Measurements from ENCODE around the gene MED19.
"Not testable (repeated sequence)": the region's sequence is repeated elsewhere in the genome, so short reads cannot be mapped to it uniquely, and the experiment has no call there.

Gene MED19

DNA sequence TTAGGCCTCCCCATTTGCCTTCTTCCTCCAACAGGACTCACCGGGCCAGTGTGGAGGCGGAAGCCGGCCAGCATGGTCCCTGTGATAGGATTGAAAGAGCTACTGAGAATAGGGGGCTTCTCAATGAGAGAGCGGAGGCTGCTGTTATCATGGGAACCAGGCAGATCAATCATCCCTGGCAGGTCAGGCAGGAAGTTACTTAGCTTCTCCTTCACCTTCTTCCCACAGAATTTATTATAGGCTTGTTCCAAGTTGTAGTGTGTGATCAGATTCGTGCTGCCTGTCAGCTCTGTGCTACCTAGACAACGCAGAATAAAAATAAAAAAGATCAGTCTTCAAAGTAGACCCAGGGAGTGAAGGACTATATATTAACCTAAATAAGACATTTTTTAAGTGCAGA lies 7.1 kb downstream of the MED19 start:
- no peak for DNase-seq

DNA sequence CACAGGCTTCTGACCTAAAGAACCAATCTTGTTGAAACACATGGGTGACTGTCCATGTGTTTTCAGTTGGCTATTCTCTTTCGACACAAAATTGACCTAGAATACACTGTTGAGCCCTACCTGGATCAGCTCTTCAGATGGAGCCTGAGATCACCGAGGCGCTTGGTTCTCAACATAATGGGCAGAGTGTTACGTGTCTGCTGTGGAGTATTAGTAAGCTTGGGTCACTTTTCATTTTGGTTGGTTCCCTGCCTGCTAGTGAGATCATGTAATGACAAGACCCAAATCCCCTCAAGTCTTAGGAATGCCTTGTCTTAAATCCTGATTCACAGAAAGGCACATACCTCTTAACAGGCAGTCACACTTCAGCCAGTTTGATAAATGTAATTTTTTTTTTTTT lies 8.7 kb downstream of the MED19 start:
- DNase-seq, result no peak

DNA sequence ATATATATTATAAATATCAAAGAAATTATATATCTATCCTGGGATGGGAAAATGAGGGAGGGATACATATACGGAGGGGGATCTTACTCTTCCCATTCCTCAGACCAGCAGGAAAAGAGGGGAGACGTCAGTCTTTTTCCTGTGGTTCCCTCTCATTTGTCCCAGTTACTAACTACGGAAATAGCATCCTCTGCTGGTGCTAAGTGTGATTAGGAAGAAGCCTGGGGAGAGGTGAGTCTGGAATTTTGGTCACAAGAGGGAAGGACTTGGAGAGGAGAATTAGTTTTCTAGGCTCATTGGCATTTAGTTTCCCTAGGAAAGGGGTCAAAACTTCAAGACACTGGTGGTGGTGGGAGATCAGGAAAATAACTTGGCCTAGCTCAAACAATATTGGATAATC lies 11.6 kb downstream of the MED19 start:
- DNase-seq, result no peak

DNA sequence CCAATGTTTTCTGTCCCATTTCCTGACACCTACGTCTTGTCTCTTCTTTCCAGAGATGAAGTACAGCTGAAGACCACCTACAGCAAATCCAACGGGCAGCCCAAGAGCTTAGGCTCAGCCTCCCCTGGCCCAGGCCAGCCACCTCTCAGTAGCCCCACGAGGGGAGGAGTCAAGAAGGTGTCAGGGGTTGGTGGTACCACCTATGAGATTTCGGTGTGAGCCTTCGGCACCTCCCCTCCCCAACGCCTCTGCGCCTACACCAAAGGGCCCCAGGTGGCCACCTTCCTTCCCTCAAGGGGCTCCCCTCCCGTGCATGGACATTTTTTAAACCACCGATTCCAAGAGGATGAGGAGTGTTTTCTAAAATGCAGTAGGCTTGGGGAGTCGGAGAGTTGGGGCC lies 12.2 kb downstream of the MED19 start:
- DNase-seq, result no peak

DNA sequence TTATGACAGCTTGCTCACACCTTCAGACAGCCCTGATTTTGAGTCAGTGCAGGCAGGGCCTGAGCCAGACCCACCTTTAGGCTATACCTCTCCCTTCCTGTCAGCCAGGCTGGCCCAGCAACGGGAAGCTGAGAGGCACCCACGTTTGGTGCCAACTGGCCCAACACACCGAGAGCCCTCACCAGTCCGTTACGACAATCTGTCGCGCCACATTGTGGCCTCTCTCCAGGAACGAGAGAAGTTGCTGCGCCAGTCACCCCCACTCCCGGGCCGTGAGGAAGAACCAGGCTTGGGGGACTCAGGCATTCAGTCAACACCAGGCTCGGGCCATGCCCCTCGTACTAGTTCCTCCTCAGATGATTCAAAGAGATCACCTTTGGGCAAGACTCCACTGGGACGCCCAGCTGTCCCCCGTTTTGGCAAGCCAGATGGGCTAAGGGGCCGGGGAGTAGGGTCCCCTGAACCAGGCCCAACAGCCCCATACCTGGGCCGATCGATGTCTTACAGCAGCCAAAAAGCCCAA lies 13.1 kb downstream of the MED19 start:
- DNase-seq, result no peak

DNA sequence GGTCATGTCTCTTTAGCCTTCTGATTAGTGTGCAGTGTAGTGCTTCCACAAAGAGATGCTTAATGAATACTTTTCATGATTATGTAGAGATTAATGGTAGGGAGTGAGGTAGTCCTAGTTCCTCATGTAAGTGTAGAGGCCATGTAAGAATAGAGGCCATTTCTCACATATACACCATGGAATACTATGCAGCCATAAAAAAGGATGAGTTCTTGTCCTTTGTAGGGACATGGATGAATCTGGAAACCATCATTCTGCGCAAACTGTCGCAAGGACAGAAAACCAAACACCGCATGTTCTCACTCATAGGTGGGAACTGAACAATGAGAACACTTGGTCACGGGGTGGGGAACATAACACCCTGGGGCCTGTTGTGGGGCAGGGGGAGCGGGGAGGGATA lies 21.5 kb downstream of the MED19 start:
- DNase-seq, result not testable (repeated sequence)

DNA sequence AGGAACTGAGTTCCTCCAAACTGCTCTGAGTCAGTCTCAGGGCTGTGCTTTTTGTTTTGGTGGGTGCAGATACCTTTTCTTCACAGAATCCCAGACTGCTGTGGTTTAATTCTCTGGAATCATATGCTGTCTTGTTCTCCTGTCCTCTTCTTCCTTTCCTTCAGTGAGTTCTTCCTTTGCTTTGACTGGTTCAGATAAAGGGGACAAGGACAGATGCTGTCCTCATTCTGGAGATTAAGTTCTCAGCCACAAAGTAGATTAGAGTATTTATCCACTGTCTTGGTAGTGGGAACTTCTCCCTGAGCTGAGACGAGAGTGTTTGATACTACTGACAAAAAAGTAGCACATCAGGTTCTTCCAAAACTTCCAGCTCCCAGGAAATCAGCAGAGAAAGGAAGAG lies 30.8 kb downstream of the MED19 start:
- no peak for DNase-seq

DNA sequence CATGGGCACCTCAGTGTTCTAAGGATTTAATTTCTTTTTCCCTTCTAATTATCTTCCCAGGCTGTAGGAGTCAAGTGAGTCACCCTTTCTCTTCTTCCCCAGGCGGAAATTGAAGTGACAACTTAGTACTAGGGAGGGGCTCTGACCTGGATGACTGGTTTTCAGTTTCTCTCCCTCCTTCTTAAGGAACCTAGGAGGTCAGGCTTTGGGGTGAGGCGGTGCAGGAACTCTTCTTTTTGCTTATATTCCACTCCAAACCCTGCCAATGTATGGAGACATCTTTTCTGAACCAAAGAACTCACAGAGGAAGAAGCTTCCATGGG lies 31.5 kb downstream of the MED19 start:
- peak; percentile 18 for DNase-seq

DNA sequence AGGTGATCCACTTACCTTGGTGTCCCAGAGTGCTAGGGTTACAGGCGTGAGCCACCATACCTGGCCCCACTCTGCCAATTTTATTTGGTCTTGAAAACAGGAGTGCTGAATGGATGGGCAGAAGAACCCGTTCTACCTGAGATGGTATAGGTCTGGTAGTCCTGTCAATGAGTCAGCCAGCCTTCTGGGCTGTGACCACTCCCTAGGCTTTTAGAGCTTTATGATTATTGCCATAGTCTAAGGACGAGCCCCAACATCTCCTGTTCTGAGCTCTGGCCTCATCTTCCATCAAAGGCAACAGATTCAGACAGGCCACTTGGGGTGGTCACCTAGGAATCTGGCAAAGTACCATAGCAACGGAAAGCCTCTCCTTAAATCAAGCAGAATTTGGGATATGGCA lies 32.6 kb downstream of the MED19 start:
- DNase-seq, result no peak

DNA sequence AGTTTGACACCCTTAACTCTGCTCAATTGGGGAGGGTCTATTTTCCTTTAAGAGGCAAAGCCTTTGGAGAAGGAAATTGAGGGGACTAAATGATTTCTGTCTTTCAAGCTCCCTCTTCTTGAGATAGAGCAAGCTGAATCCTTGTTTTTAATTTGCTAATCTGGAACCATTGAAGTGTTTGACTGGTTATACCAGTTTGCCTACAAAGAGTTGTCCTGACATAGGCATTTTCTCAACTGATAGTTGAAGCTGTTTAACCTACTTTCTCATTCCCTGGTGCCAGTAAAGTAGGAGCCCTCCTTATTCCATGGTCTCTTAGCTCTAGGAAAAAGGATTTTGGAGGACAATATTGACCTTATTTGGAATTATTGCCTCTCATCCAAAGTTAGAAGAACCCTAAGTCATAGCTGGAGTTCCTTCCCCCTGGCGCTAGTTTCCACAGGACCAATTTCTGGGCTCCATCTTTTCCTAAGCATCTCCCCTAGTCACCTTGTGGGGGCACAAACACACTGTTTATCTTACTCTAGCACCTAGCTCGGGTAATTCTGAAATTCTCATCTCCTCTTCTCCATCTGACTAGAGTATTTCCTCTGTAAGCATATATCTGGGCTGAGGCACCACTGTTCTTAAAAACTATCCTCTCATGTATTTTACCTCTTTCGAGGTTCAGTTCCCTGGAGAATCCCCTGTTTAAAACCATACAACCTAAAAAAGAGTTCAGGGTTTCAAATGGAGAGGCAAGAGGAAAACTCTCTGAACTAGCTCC lies 36.7 kb downstream of the MED19 start:
- no peak for DNase-seq

DNA sequence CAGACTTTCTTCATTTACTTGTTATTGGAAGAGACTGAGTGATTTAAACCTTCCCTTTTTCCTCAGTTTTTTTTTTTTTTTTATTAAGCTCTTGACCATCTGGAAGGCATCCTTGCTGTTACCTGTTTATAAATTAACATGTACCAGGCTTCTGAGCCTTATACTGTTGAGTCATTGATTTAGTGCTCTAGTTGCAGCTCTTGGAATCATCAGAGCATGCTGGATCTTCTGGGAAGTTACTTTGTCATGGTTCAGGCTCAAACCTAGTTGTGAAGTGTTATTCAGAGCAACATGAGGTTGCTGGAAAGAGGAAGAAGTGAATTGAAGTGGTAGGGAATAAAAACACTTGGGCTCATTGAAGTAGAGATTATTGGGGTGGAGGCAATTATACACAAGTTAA lies 37.8 kb downstream of the MED19 start:
- no peak for DNase-seq

DNA sequence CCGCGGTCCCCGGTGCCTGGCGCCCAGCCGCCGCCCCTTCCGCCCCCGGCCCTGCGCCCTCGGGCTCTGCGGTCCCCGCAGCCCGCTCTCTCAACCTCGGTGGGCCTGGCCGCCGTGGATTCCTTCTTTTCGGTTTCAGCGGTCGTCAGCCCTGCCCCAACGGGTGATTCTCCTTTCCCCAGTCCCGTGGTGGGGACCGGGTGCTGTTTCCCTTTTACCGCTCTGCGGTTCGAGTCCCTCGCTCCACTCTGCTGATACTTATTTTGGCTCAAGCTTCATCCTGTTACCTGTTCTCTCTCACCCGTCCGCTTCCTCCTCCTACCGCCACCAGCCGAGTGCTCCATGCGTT lies 43.6 kb downstream of the MED19 start:
- no peak for DNase-seq

DNA sequence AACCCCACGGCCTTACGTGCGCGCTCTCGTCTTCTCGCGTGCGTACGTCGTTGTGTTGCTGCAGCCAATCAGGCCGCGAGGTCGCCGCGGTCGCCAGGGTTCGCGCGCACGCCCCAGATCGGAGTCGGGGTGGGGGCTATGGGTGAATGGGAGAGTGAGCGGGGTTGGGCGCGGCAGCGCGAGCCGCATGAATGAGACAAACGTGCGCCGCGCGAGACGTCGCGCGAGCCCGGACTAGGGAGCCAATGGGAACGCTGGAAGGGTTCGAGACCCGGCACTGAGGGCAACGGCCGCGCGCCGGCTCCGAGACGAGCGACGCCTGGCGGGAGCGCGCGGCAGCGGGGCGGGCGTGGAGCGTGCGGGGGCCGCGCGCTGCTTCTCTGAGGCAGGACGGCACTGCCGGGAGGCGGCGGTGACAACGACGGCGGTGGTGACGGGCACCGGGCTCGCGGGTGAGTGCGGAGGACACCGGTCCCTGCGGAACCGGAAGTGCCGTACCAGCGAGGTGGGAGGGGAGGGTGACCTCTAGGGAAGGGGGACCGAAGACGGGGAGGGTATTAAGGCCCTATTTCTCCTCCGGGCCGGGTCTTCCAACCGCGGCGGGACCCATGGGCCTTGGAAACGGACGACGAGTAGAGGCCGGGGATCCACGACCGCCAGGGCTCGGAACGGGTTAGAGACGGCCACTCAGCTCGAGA lies 44.1 kb downstream of the MED19 start, which contains the start of gene ZDHHC5:
Gene ZDHHC5 (plus strand): TSS at position 379 of the 698 bp plus-strand sequence. CDS start 4,977 bp downstream, outside the sequence.
- peak; percentile 99 for DNase-seq

DNA sequence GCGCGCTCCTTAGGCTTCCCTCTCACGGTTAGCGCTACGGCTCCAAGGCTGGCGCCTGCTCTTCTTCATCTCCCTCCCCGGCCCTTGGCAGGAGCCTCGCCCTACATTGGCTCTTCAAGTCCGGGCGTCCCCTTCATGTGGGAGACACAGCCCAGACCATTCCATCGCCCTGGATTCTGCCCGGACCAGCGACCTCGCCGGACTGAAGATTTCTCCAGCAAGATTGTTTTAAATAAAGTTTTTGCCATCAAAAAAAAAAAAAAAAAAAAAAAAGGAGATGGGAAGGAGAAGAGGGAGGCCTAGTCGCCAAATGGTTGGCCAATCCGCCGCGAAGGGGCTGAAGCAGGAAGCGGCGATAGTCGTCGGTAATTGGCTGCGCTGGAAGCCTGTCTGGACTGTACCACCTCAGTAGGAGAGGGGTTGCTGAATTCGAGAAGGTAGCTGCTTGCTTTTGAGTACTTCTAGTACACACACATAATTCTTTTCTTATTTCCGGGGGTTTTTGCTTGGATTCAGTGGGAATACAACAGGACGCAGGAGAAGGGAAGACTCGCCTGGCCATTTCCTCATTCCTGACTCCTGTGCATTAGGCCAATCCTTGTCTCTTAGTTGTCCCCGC lies 44.8 kb downstream of the MED19 start:
- peak; percentile 99 for DNase-seq

DNA sequence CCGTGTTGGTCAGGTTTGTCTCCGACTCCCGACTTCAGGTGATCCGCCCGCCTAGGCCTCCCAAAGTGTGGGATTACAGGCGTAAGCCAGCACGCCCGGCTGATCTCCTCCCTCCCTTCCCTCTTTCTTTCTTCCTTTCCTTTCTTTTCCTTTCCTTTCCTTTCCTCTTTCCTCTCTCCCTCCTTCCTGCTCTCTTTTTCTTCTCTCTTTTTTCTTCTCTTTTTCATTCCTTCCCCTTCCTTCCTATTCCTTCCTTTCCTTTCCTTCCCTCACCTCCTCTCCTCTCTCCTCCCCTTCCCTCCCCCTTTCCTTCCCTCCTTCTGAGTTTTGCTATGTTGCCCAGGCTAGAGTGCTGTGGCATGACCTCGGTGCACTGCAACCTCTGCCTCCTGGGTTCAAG lies 48.0 kb downstream of the MED19 start:
- DNase-seq, result no peak

DNA sequence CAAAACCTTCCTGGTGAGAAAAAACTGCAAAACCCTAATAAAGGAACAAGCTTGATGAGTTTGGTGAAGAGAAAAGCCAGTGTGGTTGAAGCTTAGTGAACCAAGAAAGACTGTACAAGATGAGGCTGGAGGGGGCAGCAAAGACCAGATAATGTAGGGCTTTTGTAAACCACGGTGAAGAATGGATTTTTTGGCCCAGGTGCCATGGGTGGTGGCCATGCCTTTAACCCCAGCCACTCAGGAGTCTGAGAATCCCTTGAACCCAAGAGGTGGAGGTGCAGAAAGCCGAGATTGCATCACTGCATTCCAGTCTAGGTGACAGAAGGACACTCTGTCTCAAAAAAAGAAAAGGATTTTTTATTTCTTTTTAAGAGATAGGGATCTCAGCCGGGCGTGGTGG lies 49.1 kb downstream of the MED19 start:
- DNase-seq, result no peak

DNA sequence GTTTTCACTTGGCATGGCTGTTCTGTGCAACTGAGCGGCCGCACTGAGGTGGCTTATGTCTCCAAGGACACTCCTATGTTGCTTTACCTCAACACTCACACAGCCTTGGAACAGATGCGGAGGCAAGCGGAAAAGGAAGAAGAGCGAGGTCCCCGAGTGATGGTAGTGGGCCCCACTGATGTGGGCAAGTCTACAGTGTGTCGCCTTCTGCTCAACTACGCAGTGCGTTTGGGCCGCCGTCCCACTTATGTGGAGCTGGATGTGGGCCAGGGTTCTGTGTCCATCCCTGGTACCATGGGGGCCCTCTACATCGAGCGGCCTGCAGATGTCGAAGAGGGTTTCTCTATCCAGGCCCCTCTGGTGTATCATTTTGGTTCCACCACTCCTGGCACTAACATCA lies 52.3 kb downstream of the MED19 start:
- no peak for DNase-seq

DNA sequence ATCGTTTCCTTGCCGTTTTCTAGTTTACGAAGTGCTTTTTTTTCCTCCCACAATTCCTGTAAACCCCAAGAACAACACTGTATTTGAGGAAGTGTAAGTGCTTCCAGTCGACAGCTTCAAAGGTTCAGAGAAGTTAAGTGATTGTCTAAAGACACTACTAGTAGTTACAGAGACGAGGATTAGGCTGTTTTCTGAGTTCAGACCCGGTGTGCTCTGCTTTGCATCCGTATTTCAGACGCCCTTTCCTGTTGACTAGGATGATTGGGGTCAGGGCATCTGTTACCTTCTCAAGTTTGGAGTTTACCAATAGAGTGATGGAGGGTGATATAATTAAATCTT lies 54.0 kb downstream of the MED19 start:
- DNase-seq, result no peak

DNA sequence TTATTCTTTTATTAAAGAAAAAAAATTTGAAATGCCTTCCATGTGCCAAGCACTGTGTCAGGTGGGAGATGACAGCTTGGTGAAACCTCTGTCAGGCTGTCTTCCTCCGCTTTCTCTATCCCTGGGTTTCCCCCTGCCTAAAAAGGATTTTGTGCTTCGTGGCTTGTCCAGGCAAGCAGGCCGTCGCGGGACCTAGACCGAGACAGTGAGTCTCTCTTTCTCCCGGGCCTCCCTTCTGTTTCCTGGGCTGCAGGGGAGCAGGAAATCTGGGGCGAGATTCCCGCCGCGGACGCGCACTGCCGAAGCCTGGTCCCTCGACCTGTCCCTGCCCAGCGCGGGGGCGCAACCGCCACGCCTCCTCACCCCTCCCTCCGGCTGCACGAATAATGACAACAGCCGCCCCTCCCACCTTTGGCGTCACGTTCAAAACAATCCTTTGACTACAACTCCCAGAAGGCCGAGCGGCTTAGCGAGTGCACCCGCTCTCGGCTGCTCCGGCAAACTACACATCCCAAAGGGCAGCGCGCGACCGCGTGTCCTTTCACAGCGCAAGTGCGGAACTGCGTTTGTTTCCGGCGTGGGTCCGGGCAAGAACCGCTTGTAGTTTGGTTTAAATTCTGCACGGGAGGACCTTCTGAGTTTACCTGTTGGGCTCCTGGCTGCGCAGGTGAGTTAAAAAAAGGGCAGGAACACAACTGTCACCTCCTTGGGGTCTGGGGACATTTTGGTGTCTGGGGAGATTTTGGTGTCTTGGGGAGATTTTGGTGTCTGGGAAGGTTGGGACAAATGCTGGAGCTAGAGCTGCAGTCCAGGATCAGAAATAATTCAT lies 54.6 kb downstream of the MED19 start, which contains the start of gene CLP1:
Gene CLP1 (plus strand): TSS at position 569 of the 829 bp plus-strand sequence. CDS start 1,715 bp downstream, outside the sequence.
- DNase-seq, result peak; percentile 99

DNA sequence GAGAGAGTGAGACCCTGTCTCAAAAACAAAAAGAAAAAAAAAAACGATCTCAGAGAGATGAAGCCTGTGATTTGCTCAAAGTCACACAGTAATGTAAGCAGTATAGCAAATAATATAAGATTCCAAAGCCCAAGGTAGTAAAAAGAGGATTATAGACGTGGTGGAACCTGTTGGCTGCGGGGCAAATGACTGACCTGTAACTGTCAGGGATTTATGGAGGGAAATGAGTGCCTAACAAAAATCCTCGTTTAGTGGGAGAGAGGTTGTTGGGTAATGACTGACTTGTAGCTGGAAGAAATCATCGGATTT lies 55.2 kb downstream of the MED19 start:
- DNase-seq, result no peak

Measured in fibroblast of skin of back (primary cell).